SK-N-MC (cell line): ENCODE results near the gene LRCH1.

ENCODE experiments used
- EZH2 ChIP-seq: fragments of 200-600 bp; sonication (generic); IDR thresholded peaks from one replicate; pipeline ENCODE4 v1.6.1; 2017; ENCODE audit warnings: antibody characterized with exemption
- FOXP2 ChIP-seq: optimal IDR thresholded peaks from 2 replicates; pipeline ENCODE3; 2011; ENCODE audit warnings: mild to moderate bottlenecking, moderate library complexity; ENCODE audit not compliant: insufficient read depth; ENCODE audit errors: extremely low read length, control extremely low read depth
- POLR2AphosphoS5 ChIP-seq: IDR thresholded peaks from 2 replicates; pipeline ENCODE4 v1.6.1; 2012; ENCODE audit warnings: mild to moderate bottlenecking, low read depth, low read length, borderline replicate concordance

GRCh38 chr13:46778095-46778494, 225.1 kb downstream of the LRCH1 start:
- no peak for TF ChIP-seq POLR2AphosphoS5
- no peak for TF ChIP-seq EZH2
- no peak for TF ChIP-seq FOXP2
